Psoas muscle (tissue), 8 donors: ENCODE data around the gene PCNX1. TPM values are rescaled to one million over a fixed set of nuclear protein-coding genes. Genes with fewer than 3 reads are reported as not detected.
"Not testable (repeated sequence)": the region's sequence is repeated elsewhere in the genome, so short reads cannot be mapped to it uniquely, and the experiment has no call there.

ENCODE experiments used
- ATAC-seq, 4 donors: fragments of 200-7000 bp; cut with Tn5 transposase; one replicate each; pipeline ENCODE4 v1.9.1; 2020; ENCODE audit warnings: moderate library complexity in 3 of 4, mild to moderate bottlenecking in 2 of 4
- DNase-seq, 2 donors: peaks; one replicate each; pipeline ENCODE4 v3.0.0-alpha.2; 2020
- H3K27ac ChIP-seq: fragments of 200-600 bp; one replicate; pipeline ENCODE4 v1.8.0; 2022
- H3K27me3 ChIP-seq, 3 donors: fragments of 200-600 bp in 1 of 3; one replicate each; pipeline versions ENCODE4 v1.6.1 to v1.8.0; 2013 to 2022; ENCODE audit warnings: low read length in 2 of 3, mild to moderate bottlenecking in 2 of 3, moderate library complexity in 1 of 3; ENCODE audit not compliant: insufficient read depth in 3 of 3
- H3K36me3 ChIP-seq, 2 donors: fragments of 200-600 bp in 1 of 2; one replicate each; pipeline versions ENCODE4 v1.6.1 to v1.8.0; 2013 to 2022; ENCODE audit warnings: low read depth in 1 of 2, mild to moderate bottlenecking in 1 of 2, moderate library complexity in 1 of 2; ENCODE audit not compliant: insufficient read depth in 1 of 2
- H3K4me1 ChIP-seq: fragments of 200-600 bp; one replicate; pipeline ENCODE4 v1.8.0; 2022
- H3K4me3 ChIP-seq: fragments of 200-600 bp; one replicate; pipeline ENCODE4 v1.8.0; 2022; ENCODE audit warnings: mild to moderate bottlenecking
- H3K9me3 ChIP-seq: fragments of 200-600 bp; one replicate; pipeline ENCODE4 v1.8.0; 2022
- CTCF ChIP-seq: fragments of 200-600 bp; IDR thresholded peaks from one replicate; pipeline ENCODE4 v1.8.0; 2022; ENCODE audit warnings: antibody characterized with exemption
- WGBS, 3 donors: extraction: QIAGEN DNeasy Blood & Tissue Kit; methylation state at CpG; one replicate each; pipeline versions ENCODE4 v1.1.6 to v1.1.7; 2013; 5-methylcytosine and 5-hydroxymethylcytosine counted together
- intact Hi-C, 2 donors: fragments of 100-400 bp; cut with DNase I; formaldehyde crosslinking; loops; one replicate each; pipeline versions ENCODE4 v1.11.0 to v1.14.2; 2022
- polyA plus RNA-seq, 3 donors: library from polyadenylated mRNA; stranded (reverse); fragments of 200-250 nt; gene quantifications; one replicate each; pipeline ENCODE4 v1.2.3, GENCODE V29; 2013
- total RNA-seq, 4 donors: library from RNA; stranded (reverse); fragmentation: NEBNext Ultra II Directional in 2 of 4; extraction: Animal tissue kit (Norgen Biotek cat#: 25700) in 2 of 4; gene quantifications; one replicate each; pipeline versions ENCODE4 v1.2.1 to v1.2.4, GENCODE V29; 2021 to 2023
- donor health status: healthy with polysubstance abuse.
- donor health status: DM: no; HTN: no; CAD: no; lungs with moderate emphysema.
- donor health status: Bipolar disorder and iron deficiency.
- donor health status: healthy.
- donor health status: DM: yes; HTN: yes; CAD: no.
- donor health status: DM: no; HTN: no; CAD: no.
- donor health status: DM: no; HTN: no; CAD: no.
- donor health status: DM: yes; HTN: yes; CAD: no.

The PCNX1 gene
- total and polyA plus RNA-seq, 7 donors = 5.2 to 48.1 (median 29.1) TPM

- H3K36me3 ChIP-seq = peaks cover 0 to 17% of the 10 kb centered on the region in 2 donors
- no peak for ATAC-seq
Observed at GRCh38 chr14:71006200-71006563, 98.9 kb downstream of the PCNX1 start.

GRCh38 chr14:71011479-71011878 is 104.2 kb downstream of the PCNX1 start:
- Histone ChIP-seq H3K27ac (no peak overlapping the region), H3K27me3 (no peaks in the 10 kb centered on the region), H3K4me3 (no peak overlapping the region), H3K4me1 (no peaks in the 10 kb centered on the region), H3K9me3 (no peaks in the 10 kb centered on the region), H3K36me3 (peaks cover 0 to 52% of the 10 kb centered on the region in 2 donors)
- intact Hi-C loops = no loop called here
- DNase-seq (no peak), ATAC-seq (no peak)
- WGBS, 3 donors = 92 to 94% (median 93%) methylated on average over 1 of the region's 1 CpG
- TF ChIP-seq CTCF = no peak

More at GRCh38 chr14:71006200-71006563, 98.9 kb downstream of the PCNX1 start:
- Histone ChIP-seq H3K4me1 (no peaks in the 10 kb centered on the region), H3K27ac (no peak overlapping the region), H3K27me3 (no peaks in the 10 kb centered on the region), H3K9me3 (no peaks in the 10 kb centered on the region), H3K4me3 (no peak overlapping the region)
- TF ChIP-seq CTCF = no peak
- intact Hi-C loops = no loop called here
- WGBS, 3 donors = 61 to 62% (median 62%) methylated on average over 2 of the region's 2 CpGs
- no peak for DNase-seq

GRCh38 chr14:71012888-71013287 is 105.6 kb downstream of the PCNX1 start:
- Histone ChIP-seq H3K9me3 (no peaks in the 10 kb centered on the region), H3K36me3 (peaks cover 0 to 55% of the 10 kb centered on the region in 2 donors), H3K4me3 (no peak overlapping the region), H3K27me3 (no peaks in the 10 kb centered on the region), H3K4me1 (no peaks in the 10 kb centered on the region), H3K27ac (no peak overlapping the region)
- ATAC-seq = no peak
- intact Hi-C loops = no loop called here
- TF ChIP-seq CTCF = no peak
- whole genome bisulfite sequencing, 3 donors = 83 to 90% (median 85%) methylated on average over 4 of the region's 4 CpGs
- no peak for DNase-seq

- Histone ChIP-seq H3K4me3 (no peak overlapping the region), H3K27me3 (no peaks in the 10 kb centered on the region), H3K27ac (no peak overlapping the region), H3K4me1 (no peaks in the 10 kb centered on the region), H3K36me3 (peaks cover 0 to 56% of the 10 kb centered on the region in 2 donors), H3K9me3 (no peaks in the 10 kb centered on the region)
- WGBS, 3 donors = 38 to 82% (median 44%) methylated on average over 1 of the region's 1 CpG
- ATAC-seq (peak in 2 of 4 donors; percentile 36 to 56), DNase-seq (no peak)
- no peak for TF ChIP-seq CTCF
- intact Hi-C loops = no loop called here
Observed at GRCh38 chr14:71013551-71014192, 106.4 kb downstream of the PCNX1 start.

- H3K27me3 ChIP-seq, H3K9me3 ChIP-seq, intact Hi-C loops, H3K4me1 ChIP-seq, H3K27ac ChIP-seq, DNase-seq, H3K4me3 ChIP-seq, ATAC-seq: not testable (repeated sequence)
- 96 to 100% (median 98%) methylated on average over 2 of the region's 3 CpGs for WGBS, 3 donors
- H3K36me3 ChIP-seq = peaks cover 0 to 63% of the 10 kb centered on the region in 2 donors
Observed at GRCh38 chr14:71019917-71020316, 112.7 kb downstream of the PCNX1 start.
